ENCODE measurements around the gene CAMK1D.

DNA sequence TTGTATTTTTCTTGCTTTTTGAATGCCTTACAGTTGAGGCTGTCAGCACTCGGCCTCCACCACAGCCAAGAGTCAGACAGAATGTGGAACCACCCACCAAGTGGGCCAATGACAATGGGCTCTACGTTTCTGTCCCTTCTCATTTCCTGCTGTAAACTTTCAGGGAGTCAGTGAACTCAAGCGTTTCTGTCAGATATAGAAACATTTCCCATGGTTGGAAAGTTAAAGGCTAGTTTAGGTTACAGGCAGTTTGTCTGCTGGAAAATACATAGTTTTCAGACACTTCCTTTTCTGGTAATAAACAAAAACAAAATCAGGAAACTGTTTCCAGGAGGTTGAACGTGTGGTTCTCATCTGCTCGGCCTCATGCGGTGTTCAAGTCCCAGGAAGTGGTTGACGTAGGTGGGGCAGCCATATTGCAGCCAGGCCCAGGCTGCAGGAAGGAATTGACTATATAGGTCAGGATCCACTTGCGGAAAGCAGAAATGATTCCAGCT lies 245.1 kb downstream of the CAMK1D start:
- TF ChIP-seq, protein P1, sequence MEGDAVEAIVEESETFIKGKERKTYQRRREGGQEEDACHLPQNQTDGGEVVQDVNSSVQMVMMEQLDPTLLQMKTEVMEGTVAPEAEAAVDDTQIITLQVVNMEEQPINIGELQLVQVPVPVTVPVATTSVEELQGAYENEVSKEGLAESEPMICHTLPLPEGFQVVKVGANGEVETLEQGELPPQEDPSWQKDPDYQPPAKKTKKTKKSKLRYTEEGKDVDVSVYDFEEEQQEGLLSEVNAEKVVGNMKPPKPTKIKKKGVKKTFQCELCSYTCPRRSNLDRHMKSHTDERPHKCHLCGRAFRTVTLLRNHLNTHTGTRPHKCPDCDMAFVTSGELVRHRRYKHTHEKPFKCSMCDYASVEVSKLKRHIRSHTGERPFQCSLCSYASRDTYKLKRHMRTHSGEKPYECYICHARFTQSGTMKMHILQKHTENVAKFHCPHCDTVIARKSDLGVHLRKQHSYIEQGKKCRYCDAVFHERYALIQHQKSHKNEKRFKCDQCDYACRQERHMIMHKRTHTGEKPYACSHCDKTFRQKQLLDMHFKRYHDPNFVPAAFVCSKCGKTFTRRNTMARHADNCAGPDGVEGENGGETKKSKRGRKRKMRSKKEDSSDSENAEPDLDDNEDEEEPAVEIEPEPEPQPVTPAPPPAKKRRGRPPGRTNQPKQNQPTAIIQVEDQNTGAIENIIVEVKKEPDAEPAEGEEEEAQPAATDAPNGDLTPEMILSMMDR (conservative IDR thresholded peaks at IDR 0.05): no peak
- no peak for TF ChIP-seq EZH2 (IDR thresholded peaks at IDR 0.05; ENCODE audit: low read depth)

Measured in PC-9 (cell line).